Measurements from ENCODE around the gene EFHD2.
A peak's percentile ranks its signal among the peaks of the same experiment; 100 is the strongest.
"Not testable (repeated sequence)": the region's sequence is repeated elsewhere in the genome, so short reads cannot be mapped to it uniquely, and the experiment has no call there.

Gene EFHD2

DNA sequence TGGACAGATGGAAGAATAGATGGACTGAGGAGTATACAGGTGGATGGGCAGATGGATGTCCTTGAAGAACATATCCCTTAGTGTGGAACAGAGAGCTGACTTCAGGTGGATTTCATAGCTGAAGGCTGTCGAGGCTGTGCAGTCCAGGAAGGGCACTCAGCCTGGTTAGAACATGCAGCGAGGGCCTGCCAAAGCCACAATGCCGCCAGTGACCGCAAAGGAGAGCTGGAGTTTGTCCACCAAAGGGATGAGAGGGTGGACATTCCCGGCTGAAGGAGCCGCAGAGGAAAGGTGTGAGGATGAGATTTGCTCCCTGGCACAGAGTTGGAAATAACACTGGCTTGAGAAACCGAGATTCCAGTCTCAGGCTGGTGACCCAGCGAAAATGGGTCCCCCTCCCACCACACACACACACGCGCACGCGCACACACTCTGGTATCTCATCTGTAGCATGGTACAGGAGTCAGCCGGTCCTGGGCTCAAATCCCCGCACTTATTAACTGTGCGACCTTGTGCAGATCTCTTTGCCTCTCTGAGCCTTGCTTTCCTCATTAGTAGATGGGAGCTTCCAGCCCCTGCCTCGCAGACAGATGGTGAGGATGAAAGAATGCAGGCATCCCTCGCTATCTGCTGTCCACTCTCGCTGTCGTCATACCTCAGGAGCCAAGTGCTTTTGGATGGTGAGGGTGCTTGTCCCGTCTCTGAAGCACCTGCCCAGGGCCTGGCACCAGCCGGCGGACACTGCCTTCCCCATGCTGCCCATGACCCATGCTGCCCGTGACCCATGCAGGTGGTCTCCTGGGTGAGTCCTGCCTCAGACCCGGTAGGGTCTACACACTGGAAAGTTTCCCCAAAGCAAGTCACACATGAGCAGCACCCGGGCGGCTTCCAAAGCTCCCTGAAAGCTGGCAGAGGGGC, 26.8 kb upstream of the EFHD2 start:
- Mint-ChIP-seq H3K36me3 (peaks cover 1% of the 10 kb centered on the region), H3K9me3 (no peaks in the 10 kb centered on the region), H3K27ac (no peak overlapping the region), H3K27me3 (peaks cover 8% of the 10 kb centered on the region), H3K4me3 (no peak overlapping the region), H3K4me1 (peaks cover 15% of the 10 kb centered on the region)
- ATAC-seq (ENCODE audit: low read depth) (no peak), DNase-seq (ENCODE audit: low spot score in 2 of 2) (no peak)

- DNase-seq (ENCODE audit: low spot score in 2 of 2) = no peak
- no peaks in the 10 kb centered on the region for H3K9me3 Mint-ChIP-seq
- H3K4me3 Mint-ChIP-seq = peak overlapping the region; percentile 87
- peaks cover 15% of the 10 kb centered on the region for H3K27me3 Mint-ChIP-seq
- H3K27ac Mint-ChIP-seq = no peak overlapping the region
- peaks cover 15% of the 10 kb centered on the region for H3K4me1 Mint-ChIP-seq
- H3K36me3 Mint-ChIP-seq = peaks cover 1% of the 10 kb centered on the region
- ATAC-seq (ENCODE audit: low read depth) = no peak
These were observed 25.9 kb upstream of the EFHD2 start for GRCh38 chr1:15383810-15384209.

DNA sequence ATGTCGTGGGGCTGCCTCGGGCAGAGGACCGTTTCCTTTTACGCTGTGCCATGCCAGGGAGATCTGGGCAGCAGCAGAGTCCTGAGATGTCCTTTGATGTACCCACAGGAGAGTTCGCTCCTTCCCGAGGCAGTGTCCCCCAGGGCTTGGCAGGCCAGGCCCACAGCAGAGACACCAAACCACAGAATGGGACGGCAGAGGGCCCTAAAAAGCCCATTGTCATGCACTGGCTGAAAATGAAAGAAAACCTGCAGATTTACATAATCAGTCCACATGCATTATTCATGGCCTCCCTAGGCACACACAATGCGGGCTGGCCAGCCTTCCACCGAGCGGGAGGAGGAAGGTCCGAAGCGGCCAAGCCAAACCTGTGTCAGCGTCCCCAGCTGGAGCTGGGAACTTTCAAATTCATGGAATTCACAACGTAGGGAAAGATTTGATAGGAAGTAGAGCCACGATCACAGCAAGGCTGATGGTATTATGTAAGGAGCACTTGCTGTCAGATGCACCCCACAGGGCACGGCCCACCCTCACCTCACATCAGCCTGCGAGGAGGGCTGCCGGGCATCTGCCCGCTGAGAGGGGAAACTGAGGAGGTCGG, 25.3 kb upstream of the EFHD2 start:
- Mint-ChIP-seq H3K36me3 (peaks cover 1% of the 10 kb centered on the region), H3K27me3 (peaks cover 15% of the 10 kb centered on the region), H3K9me3 (no peaks in the 10 kb centered on the region), H3K27ac (peak overlapping the region; percentile 19), H3K4me1 (peaks cover 15% of the 10 kb centered on the region), H3K4me3 (peak overlapping the region; percentile 87)
- ATAC-seq (ENCODE audit: low read depth) (peak; percentile 75), DNase-seq (ENCODE audit: low spot score in 2 of 2) (no peak)

DNA sequence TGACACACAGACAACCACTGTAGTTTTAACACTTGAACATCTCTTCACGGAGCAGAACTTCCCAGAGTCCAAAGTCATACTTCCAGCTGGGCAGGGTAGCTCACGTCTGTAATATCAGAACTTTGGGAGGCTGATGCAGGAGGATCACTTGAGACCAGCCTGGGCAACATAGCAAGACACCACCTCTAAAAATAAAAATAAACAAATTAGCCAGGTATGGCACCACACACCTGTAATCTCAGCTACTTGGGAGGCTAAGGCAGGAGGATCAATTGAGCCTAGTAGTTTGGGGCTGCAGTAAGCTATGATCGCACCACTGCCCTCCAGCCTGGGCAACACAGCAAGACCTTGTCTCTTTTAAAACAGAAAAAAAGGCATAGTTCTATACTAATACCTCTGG, 24.3 kb upstream of the EFHD2 start:
- peaks cover 1% of the 10 kb centered on the region for H3K36me3 Mint-ChIP-seq
- H3K9me3 Mint-ChIP-seq = no peaks in the 10 kb centered on the region
- peaks cover 15% of the 10 kb centered on the region for H3K4me1 Mint-ChIP-seq
- DNase-seq (ENCODE audit: low spot score in 2 of 2) (no peak), ATAC-seq (ENCODE audit: low read depth) (no peak)
- no peak overlapping the region for H3K27ac Mint-ChIP-seq
- no peak overlapping the region for H3K4me3 Mint-ChIP-seq
- peaks cover 15% of the 10 kb centered on the region for H3K27me3 Mint-ChIP-seq

- H3K27me3 Mint-ChIP-seq = peaks cover 15% of the 10 kb centered on the region
- peak; percentile 63 for ATAC-seq (ENCODE audit: low read depth)
These were observed 23.4 kb upstream of the EFHD2 start for GRCh38 chr1:15386164-15386749.

DNA sequence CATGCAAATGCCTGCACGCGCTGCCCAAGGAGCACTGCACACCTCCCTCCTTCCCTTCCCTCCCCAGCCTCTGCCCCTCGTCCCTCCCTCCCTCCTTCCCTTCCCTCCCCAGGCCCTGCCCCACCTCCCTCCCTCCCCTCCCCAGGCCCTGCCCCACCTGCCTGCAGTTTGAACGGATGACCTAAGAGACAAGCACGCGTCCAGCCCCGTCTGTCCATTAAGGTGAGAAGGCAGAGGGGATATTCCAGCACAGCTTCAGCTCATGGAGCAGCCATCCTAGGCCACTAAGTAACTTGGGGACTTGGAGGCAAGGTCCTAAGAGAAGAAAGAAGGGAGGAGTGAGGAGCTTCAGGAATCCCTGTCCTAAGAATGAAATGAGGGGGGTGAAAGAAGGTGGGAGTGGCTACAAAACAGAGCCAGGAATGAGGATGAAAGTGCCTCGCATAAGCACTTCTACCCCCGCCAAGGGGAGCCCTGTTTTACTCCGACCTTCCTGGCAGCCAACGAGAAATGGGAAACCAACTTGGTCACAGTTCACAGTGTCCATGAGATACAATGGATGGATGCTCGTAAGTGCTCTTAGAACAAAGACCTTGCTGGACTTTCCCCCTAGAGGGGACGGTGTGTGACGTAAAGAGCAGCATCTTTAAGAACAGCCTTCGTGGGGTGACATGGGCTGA, 21.3 kb upstream of the EFHD2 start:
- Mint-ChIP-seq H3K36me3 (peaks cover 1% of the 10 kb centered on the region), H3K27me3 (peaks cover 16% of the 10 kb centered on the region), H3K27ac (no peak overlapping the region), H3K4me3 (no peak overlapping the region), H3K9me3 (no peaks in the 10 kb centered on the region), H3K4me1 (peaks cover 15% of the 10 kb centered on the region)
- DNase-seq (ENCODE audit: low spot score in 2 of 2) (no peak), ATAC-seq (ENCODE audit: low read depth) (no peak)

More at GRCh38 chr1:15386164-15386749, 23.4 kb upstream of the EFHD2 start:
- Mint-ChIP-seq H3K36me3 (peaks cover 1% of the 10 kb centered on the region), H3K4me1 (peaks cover 15% of the 10 kb centered on the region), H3K27ac (no peak overlapping the region), H3K4me3 (peak overlapping the region; percentile 43), H3K9me3 (no peaks in the 10 kb centered on the region)
- DNase-seq (ENCODE audit: low spot score in 2 of 2) = no peak

GRCh38 chr1:15389828-15390227, 19.9 kb upstream of the EFHD2 start:
- not testable (repeated sequence) for DNase-seq (ENCODE audit: low spot score in 2 of 2); H3K27ac Mint-ChIP-seq; H3K4me3 Mint-ChIP-seq; H3K9me3 Mint-ChIP-seq; H3K36me3 Mint-ChIP-seq; H3K4me1 Mint-ChIP-seq; ATAC-seq (ENCODE audit: low read depth)
- peaks cover 15% of the 10 kb centered on the region for H3K27me3 Mint-ChIP-seq

DNA sequence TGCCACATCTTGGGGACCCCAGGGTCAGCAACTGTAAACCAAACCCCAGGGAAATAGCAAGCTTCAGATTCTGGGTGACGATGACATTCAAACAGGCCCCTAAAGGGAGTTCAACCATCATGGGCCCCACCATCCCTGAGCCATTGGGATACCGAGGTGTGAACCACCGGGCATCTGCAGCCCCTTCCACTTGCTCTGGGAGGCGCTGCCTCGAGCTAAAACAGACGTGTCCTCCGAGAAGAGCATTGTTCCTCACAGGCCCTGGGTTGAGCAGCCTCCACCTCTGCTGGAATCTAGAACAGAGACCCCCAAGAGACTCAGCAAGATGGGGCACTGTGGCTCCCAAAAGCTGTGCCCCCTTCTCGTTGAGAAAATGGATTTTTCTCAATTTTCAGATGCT, 19.0 kb upstream of the EFHD2 start:
- Mint-ChIP-seq H3K27ac (no peak overlapping the region), H3K4me3 (no peak overlapping the region), H3K4me1 (peaks cover 8% of the 10 kb centered on the region), H3K36me3 (peaks cover 1% of the 10 kb centered on the region), H3K9me3 (no peaks in the 10 kb centered on the region), H3K27me3 (peaks cover 15% of the 10 kb centered on the region)
- ATAC-seq (ENCODE audit: low read depth) (no peak), DNase-seq (ENCODE audit: low spot score in 2 of 2) (no peak)

DNA sequence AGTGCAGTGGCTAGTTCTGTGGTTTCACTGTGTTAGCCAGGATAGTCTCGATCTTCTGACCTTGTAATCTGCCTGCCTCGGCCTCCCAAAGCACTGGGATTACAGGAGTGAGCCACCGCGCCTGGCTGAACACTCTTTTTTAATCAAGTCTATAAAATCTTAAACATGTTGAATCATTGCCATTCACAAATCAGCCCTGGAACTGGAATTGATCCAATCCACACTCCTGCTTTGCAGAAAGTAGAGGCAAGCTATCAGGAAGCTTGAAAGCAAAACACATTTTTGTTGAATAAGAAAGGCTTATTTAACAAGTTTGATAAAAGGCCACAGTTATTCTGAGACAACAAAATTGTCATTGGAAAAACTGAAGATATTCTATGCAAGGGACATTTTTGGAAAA, 18.3 kb upstream of the EFHD2 start:
- DNase-seq (ENCODE audit: low spot score in 2 of 2) (no peak), ATAC-seq (ENCODE audit: low read depth) (no peak)
- peaks cover 4% of the 10 kb centered on the region for H3K4me1 Mint-ChIP-seq
- no peaks in the 10 kb centered on the region for H3K9me3 Mint-ChIP-seq
- H3K4me3 Mint-ChIP-seq = no peak overlapping the region
- H3K36me3 Mint-ChIP-seq = peaks cover 1% of the 10 kb centered on the region
- no peak overlapping the region for H3K27ac Mint-ChIP-seq
- H3K27me3 Mint-ChIP-seq = peaks cover 15% of the 10 kb centered on the region

DNA sequence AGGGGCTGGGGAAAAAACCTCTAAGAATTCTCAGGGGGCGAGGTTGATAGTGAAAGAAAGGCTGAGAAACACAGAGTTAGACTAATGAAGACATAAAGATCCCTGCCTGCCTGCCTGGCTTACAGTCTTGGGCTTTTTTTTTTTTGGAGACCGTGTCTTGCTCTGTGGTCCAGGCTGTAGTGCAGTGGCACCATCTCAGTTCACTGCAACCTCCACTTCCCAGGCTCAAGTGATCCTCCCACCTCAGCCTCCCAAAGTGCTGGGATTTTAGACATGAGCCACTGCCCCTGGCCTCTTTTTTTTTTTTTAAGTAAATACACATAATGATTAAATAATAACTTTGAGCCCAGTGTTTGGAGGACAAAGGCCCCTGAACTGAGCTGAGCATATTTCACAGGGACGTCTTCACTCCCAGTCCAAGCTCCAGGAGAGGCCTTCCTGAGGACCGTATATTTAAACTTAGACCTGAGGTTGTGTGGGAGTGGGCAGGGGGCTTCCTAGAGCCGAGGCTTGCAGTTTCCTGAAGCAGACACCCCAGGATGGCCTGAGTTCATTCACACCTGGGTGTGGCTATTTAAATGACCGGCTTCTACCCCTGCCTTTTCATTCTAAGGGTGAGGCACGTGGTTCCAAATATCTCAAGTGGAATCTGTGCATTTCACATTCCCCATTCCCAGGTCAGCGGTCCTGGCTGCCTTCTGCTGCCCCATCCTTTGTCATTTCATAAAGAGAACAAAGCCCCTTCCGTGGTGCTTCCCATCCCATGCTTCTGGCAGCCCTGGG, 16.0 kb upstream of the EFHD2 start:
- no peak overlapping the region for H3K4me3 Mint-ChIP-seq
- peaks cover 2% of the 10 kb centered on the region for H3K27me3 Mint-ChIP-seq
- DNase-seq (ENCODE audit: low spot score in 2 of 2) (no peak), ATAC-seq (ENCODE audit: low read depth) (no peak)
- H3K4me1 Mint-ChIP-seq = no peaks in the 10 kb centered on the region
- H3K9me3 Mint-ChIP-seq = no peaks in the 10 kb centered on the region
- peaks cover 2% of the 10 kb centered on the region for H3K36me3 Mint-ChIP-seq
- no peak overlapping the region for H3K27ac Mint-ChIP-seq

GRCh38 chr1:15394258-15394690, 15.4 kb upstream of the EFHD2 start:
- ATAC-seq (ENCODE audit: low read depth) (no peak), DNase-seq (ENCODE audit: low spot score in 2 of 2) (no peak)
- Mint-ChIP-seq H3K9me3 (peaks cover under 1% of the 10 kb centered on the region), H3K4me3 (no peak overlapping the region), H3K27me3 (peaks cover 1% of the 10 kb centered on the region), H3K4me1 (no peaks in the 10 kb centered on the region), H3K27ac (no peak overlapping the region), H3K36me3 (peaks cover 2% of the 10 kb centered on the region)

DNA sequence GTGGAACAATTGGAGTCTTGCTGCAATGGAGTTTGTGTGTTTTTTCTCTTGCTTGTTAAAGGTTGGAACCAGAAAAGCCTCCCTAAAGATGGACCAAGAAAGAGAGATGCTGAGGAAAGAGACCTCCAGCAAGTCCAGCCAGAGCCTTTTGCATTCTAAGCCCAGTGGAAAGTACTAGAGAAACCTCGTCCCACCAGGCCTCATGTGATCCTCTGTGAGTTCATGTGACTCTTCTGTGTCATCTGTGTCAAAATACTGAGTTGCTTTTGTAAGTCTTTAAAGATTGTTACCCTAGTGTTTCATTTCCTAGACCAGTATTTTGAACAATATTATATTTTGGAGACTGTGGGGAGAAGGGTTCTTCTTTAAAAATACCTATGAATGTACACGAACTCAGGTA, 12.5 kb upstream of the EFHD2 start:
- Mint-ChIP-seq H3K27ac (no peak overlapping the region), H3K9me3 (peaks cover 3% of the 10 kb centered on the region), H3K36me3 (peaks cover 2% of the 10 kb centered on the region), H3K4me1 (no peaks in the 10 kb centered on the region), H3K27me3 (peaks cover 1% of the 10 kb centered on the region), H3K4me3 (no peak overlapping the region)
- no peak for ATAC-seq (ENCODE audit: low read depth)
- DNase-seq (ENCODE audit: low spot score in 2 of 2) = no peak

DNA sequence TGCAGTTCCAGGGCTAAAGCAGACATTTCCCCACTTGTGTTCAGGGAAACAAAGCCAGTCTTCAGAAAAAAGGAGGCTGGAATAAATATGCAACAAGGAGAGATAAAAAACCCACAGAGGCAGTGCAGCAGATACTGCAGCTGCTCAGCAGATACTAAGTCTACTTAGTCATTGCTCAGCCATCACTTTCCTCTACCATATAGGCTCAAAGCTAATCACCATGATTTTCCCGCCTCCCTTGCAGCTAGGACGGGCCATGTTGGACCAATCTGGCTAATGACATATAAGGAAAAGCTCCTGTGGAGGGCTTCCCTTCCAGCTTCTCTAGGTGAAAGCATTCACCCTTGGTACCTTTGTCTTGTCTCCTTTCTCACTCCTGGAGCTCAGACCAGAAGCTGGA, 10.0 kb upstream of the EFHD2 start:
- no peaks in the 10 kb centered on the region for H3K27me3 Mint-ChIP-seq
- no peak overlapping the region for H3K4me3 Mint-ChIP-seq
- DNase-seq (ENCODE audit: low spot score in 2 of 2) (no peak), ATAC-seq (ENCODE audit: low read depth) (no peak)
- H3K4me1 Mint-ChIP-seq = peaks cover 4% of the 10 kb centered on the region
- H3K36me3 Mint-ChIP-seq = peaks cover 2% of the 10 kb centered on the region
- peaks cover 3% of the 10 kb centered on the region for H3K9me3 Mint-ChIP-seq
- no peak overlapping the region for H3K27ac Mint-ChIP-seq
